Measurements from ENCODE around the gene ZNF737. TPM values are rescaled to one million over a fixed set of nuclear protein-coding genes. Genes with fewer than 3 reads are reported as not detected.

The ZNF737 gene
- total RNA-seq, 2 experiments from 2014 or later: 9.0 to 9.9 TPM

Other genes starting within 250 kb of the ZNF737 start
- 10 to 100 TPM in 1 of 2 experiments, 1 to 10 TPM in 1; 8.7 to 12.5 TPM for gene ZNF626, start 95.8 kb upstream of the ZNF737 start, total RNA-seq
- gene ZNF66, start 210.5 kb upstream of the ZNF737 start, total RNA-seq: 1 to 10 TPM; 5.0 to 6.0 TPM

Data from activated CD4-positive, alpha-beta memory T cell treated with anti-CD3 and anti-CD28 coated beads for 36 hours (primary cell).